Measurements from ENCODE around the gene SCN8A.

Gene SCN8A

DNA sequence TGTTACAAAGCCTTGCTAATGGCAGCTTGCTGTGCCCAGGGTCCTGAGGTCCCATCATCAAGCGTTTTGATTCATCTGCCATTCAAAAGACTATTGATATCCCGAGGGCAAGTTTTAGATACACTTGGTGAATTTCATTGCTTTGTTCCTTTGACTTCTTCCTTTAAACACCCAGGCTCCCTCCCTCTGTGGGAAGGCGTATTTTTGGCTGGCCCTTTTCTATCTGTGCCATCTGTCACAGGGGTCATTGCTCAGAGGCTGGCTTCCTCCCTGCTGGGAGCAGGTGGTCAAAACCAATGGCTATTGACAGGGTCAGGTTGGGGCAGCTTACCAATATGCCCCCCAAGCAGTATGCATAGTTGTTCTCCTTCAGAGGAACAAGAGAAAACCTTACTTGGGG is 40.0 kb downstream of the SCN8A start:
- H3K4me3 ChIP-seq (ENCODE audit: low read depth, low read length): no peak overlapping the region
- in situ Hi-C loops (cut with HindIII; ENCODE audit: low sequenced_read_pairs): no loop called here

GRCh38 chr12:51631591-51631990 is 40.6 kb downstream of the SCN8A start:
- H3K4me3 ChIP-seq (ENCODE audit: low read depth, low read length): no peak overlapping the region
- TF ChIP-seq CTCF (IDR thresholded peaks at IDR 0.05; ENCODE audit: low read depth, low read length, missing control alignments): no peak
- DNase-seq (ENCODE audit: low read depth): peak; percentile 29
- in situ Hi-C loops (cut with HindIII; ENCODE audit: low sequenced_read_pairs): no loop called here

More for the DNA sequence above, 40.0 kb downstream of the SCN8A start:
- no peak for TF ChIP-seq CTCF (IDR thresholded peaks at IDR 0.05; ENCODE audit: low read depth, low read length, missing control alignments)
- DNase-seq (ENCODE audit: low read depth): no peak

GRCh38 chr12:51632623-51633022 is 41.6 kb downstream of the SCN8A start:
- TF ChIP-seq CTCF (IDR thresholded peaks at IDR 0.05; ENCODE audit: low read depth, low read length, missing control alignments): no peak
- DNase-seq (ENCODE audit: low read depth): no peak
- in situ Hi-C loops (cut with HindIII; ENCODE audit: low sequenced_read_pairs): no loop called here
- H3K4me3 ChIP-seq (ENCODE audit: low read depth, low read length): no peak overlapping the region

DNA sequence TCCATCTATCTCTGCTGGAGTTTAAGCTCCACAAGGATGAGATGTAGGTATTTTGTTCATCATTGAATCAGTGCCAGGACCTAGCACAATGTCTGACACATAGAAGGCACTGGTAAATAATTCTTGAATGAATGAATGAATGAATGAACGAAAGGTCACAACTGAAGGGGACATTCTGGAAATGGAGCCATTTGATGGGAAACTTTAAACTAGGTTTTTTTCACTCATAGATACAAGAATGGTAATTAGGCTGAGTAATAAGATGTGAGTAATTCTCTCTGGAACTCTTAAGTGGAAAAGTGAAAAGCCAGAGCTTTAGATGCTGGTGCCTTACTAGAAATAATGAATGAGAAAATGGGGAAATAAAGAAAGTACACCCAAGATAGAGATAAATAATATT is 44.3 kb downstream of the SCN8A start:
- no peak overlapping the region for H3K4me3 ChIP-seq (ENCODE audit: low read depth, low read length)
- no peak for DNase-seq (ENCODE audit: low read depth)
- no peak for TF ChIP-seq CTCF (IDR thresholded peaks at IDR 0.05; ENCODE audit: low read depth, low read length, missing control alignments)
- in situ Hi-C loops (cut with HindIII; ENCODE audit: low sequenced_read_pairs): no loop called here

- DNase-seq (ENCODE audit: low read depth): no peak
- TF ChIP-seq CTCF (IDR thresholded peaks at IDR 0.05; ENCODE audit: low read depth, low read length, missing control alignments): no peak
- in situ Hi-C loops (cut with HindIII; ENCODE audit: low sequenced_read_pairs): no loop called here
- H3K4me3 ChIP-seq (ENCODE audit: low read depth, low read length): no peak overlapping the region
These were observed 45.5 kb downstream of the SCN8A start for GRCh38 chr12:51636581-51636980.

DNA sequence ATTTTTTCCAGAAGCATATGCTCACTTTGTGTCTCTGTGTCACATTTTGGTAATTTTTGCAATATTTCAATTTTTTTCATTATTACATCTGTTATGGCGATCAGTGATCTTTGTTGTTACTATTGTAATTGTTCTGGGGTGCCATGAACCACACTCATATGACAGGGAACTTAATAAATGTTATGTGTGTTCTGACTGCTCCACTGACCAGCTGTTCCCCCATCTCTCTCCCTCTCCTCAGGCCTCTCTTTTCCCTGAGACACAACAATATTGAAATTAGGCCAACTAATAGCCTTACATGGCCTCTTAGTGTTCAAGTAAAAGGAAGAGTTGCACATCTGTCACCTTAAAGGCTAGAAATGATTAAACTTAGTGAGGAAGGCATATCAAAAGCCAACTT is 46.0 kb downstream of the SCN8A start:
- H3K4me3 ChIP-seq (ENCODE audit: low read depth, low read length): no peak overlapping the region
- in situ Hi-C loops (cut with HindIII; ENCODE audit: low sequenced_read_pairs): no loop called here
- no peak for TF ChIP-seq CTCF (IDR thresholded peaks at IDR 0.05; ENCODE audit: low read depth, low read length, missing control alignments)
- DNase-seq (ENCODE audit: low read depth): no peak

DNA sequence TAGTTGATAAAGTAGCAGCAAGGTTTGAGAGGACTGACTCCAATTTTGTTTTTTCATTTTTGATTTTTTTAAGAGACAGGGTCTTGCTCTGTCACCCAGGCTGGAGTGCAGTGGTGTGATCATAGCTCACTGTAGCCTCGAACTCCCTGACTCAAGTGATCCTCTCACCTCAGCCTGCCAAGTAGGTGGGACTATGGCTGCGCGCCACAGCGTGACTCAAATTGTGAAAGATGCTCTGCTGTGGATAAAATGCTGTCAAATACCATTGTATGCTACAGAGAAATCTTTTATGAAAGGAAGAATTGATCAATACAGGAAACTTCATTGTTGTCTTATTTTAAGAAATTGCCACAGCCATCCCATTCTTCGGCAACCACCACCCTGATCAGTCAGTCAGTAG is 48.3 kb downstream of the SCN8A start:
- in situ Hi-C loops (cut with HindIII; ENCODE audit: low sequenced_read_pairs): no loop called here
- DNase-seq (ENCODE audit: low read depth): no peak
- TF ChIP-seq CTCF (IDR thresholded peaks at IDR 0.05; ENCODE audit: low read depth, low read length, missing control alignments): no peak

More for the DNA sequence above, 48.3 kb downstream of the SCN8A start:
- no peak overlapping the region for H3K4me3 ChIP-seq (ENCODE audit: low read depth, low read length)
